ENCODE results near the gene STAG2. TPM values are rescaled to one million over a fixed set of nuclear protein-coding genes. Genes with fewer than 3 reads are reported as not detected.

The STAG2 gene
- total RNA-seq, 1 donor from 2014 or later, result 57.6 TPM

- H3K27ac Mint-ChIP-seq (ENCODE audit: unreplicated experiment), result no peak overlapping the region
- H3K36me3 Mint-ChIP-seq (ENCODE audit: low read depth, unreplicated experiment), result peaks cover 5% of the 10 kb centered on the region
- peaks cover 4% of the 10 kb centered on the region for H3K9me3 Mint-ChIP-seq (ENCODE audit: unreplicated experiment)
- no peak for TF ChIP-seq CTCF (IDR thresholded peaks at IDR 0.05; ENCODE audit: unreplicated experiment)
- H3K4me1 Mint-ChIP-seq (ENCODE audit: unreplicated experiment), result no peaks in the 10 kb centered on the region
- no peaks in the 10 kb centered on the region for H3K27me3 Mint-ChIP-seq (ENCODE audit: unreplicated experiment)
- no peak overlapping the region for H3K4me3 Mint-ChIP-seq (ENCODE audit: unreplicated experiment)
- no peak for DNase-seq (ENCODE audit: low spot score)
Observed at GRCh38 chrX:124145749-124146148, 184.2 kb downstream of the STAG2 start.

GRCh38 chrX:124151195-124151594, 189.7 kb downstream of the STAG2 start:
- Mint-ChIP-seq H3K36me3 (ENCODE audit: low read depth, unreplicated experiment) (no peaks in the 10 kb centered on the region), H3K4me3 (ENCODE audit: unreplicated experiment) (no peak overlapping the region), H3K9me3 (ENCODE audit: unreplicated experiment) (peaks cover 4% of the 10 kb centered on the region), H3K27me3 (ENCODE audit: unreplicated experiment) (no peaks in the 10 kb centered on the region), H3K27ac (ENCODE audit: unreplicated experiment) (no peak overlapping the region), H3K4me1 (ENCODE audit: unreplicated experiment) (no peaks in the 10 kb centered on the region)
- no peak for DNase-seq (ENCODE audit: low spot score)
- no peak for TF ChIP-seq CTCF (IDR thresholded peaks at IDR 0.05; ENCODE audit: unreplicated experiment)

Other genes with a start within 250 kb of the STAG2 start
- gene THOC2, start 228.7 kb upstream of the STAG2 start, total RNA-seq (ENCODE audit: unreplicated experiment), result 94.3 TPM
- gene XIAP, start 101.7 kb upstream of the STAG2 start, total RNA-seq (ENCODE audit: unreplicated experiment), result 48.1 TPM